ENCODE measurements around the gene TBL1X. TPM values are rescaled to one million over a fixed set of nuclear protein-coding genes. Genes with fewer than 3 reads are reported as not detected.
"Not testable (repeated sequence)": the region's sequence is repeated elsewhere in the genome, so short reads cannot be mapped to it uniquely, and the experiment has no call there.

The TBL1X gene
- total RNA-seq, 1 donor from 2014 or later, result 20.0 TPM

DNA sequence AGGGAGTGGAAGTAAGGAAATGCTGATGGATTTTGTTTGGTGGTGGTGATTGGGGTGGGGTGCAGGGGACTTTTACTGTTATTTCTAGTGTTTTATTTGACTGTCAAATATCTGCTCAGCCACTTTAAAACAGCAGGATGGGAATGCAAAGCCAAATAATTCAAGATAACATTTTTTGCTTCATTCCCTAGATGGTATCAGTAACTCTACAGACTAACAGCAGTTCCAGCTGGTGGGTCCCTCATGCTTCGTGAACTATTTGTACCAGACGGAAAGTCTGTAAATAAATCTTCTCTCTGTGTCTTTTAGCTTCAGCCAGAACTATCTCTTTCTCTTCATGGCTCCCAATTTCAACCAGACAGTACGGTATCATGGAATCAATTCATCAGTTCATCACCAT is 273.3 kb downstream of the TBL1X start:
- peaks cover 1% of the 10 kb centered on the region for H3K27me3 Mint-ChIP-seq
- no peak overlapping the region for H3K4me3 Mint-ChIP-seq
- no peak overlapping the region for H3K27ac Mint-ChIP-seq

DNA sequence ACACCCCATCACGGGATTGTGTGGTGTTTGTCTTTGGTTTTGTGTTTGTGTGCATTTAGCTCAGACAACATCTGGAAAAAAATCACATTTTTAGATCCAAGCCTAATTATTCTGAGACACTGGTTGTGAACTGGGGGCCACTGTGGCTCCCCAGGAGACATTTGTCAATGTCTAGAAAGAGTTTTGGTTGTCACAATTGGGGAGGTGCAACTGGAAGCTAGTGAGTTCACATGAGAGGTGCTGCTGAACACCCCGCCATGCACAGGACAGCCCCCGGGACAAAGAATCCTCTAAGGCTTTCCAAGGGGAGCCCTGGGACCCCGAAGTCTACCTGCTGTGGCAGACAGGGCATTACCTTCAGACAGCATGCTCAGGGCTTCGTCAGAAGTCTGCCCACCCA is 274.3 kb downstream of the TBL1X start:
- H3K4me3 Mint-ChIP-seq, result no peak overlapping the region
- no peak for DNase-seq
- H3K36me3 Mint-ChIP-seq (ENCODE audit: low read depth), result no peaks in the 10 kb centered on the region
- H3K27me3 Mint-ChIP-seq, result peaks cover 1% of the 10 kb centered on the region
- no peaks in the 10 kb centered on the region for H3K4me1 Mint-ChIP-seq
- H3K9me3 Mint-ChIP-seq, result no peaks in the 10 kb centered on the region
- intact Hi-C loops (cut with micrococcal nuclease), result no loop called here
- H3K27ac Mint-ChIP-seq, result no peak overlapping the region

More for the DNA sequence above, 273.3 kb downstream of the TBL1X start:
- H3K36me3 Mint-ChIP-seq (ENCODE audit: low read depth), result no peaks in the 10 kb centered on the region
- no peaks in the 10 kb centered on the region for H3K4me1 Mint-ChIP-seq
- no peaks in the 10 kb centered on the region for H3K9me3 Mint-ChIP-seq
- intact Hi-C loops (cut with micrococcal nuclease), result no loop called here
- DNase-seq, result no peak

DNA sequence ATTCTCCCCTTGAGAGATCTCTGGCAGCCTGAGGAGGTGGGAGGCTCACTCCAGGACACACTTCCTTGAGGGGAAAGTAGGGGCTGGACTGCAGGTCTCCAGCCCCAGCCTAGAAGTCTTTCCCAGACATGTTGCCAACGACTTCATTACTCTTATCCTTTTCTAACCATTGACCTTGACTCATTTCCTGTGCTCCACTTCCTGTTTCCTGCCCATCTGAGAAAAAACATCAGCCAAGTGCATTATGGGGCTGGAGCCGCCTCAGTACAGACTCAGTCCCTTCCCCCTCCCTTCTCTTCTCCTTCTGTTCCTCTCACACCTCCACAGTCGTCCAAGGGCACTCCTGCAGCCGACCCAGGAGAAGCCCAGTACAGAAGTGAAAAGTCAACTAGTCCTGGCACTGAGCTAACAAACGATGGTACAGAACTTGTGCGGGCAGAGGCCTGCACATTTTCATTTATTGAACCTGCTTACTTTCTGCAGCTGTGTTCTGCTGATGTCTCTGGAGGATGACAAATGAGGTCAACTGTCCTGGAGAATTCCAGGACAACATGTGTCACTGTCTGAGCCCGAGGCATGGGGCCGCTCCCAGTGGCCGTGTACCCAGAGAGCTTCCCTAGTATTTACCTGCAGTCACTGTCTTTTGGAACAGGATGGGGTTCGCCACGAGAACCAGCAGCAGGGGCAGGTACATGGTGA is 280.7 kb downstream of the TBL1X start:
- H3K4me1 Mint-ChIP-seq, result peaks cover 13% of the 10 kb centered on the region
- H3K9me3 Mint-ChIP-seq, result peaks cover 6% of the 10 kb centered on the region
- H3K4me3 Mint-ChIP-seq, result no peak overlapping the region
- intact Hi-C loops (cut with micrococcal nuclease), result no loop called here
- no peaks in the 10 kb centered on the region for H3K27me3 Mint-ChIP-seq
- DNase-seq, result peak; percentile 55
- H3K36me3 Mint-ChIP-seq (ENCODE audit: low read depth), result peaks cover 6% of the 10 kb centered on the region
- peak overlapping the region; percentile 60 for H3K27ac Mint-ChIP-seq

DNA sequence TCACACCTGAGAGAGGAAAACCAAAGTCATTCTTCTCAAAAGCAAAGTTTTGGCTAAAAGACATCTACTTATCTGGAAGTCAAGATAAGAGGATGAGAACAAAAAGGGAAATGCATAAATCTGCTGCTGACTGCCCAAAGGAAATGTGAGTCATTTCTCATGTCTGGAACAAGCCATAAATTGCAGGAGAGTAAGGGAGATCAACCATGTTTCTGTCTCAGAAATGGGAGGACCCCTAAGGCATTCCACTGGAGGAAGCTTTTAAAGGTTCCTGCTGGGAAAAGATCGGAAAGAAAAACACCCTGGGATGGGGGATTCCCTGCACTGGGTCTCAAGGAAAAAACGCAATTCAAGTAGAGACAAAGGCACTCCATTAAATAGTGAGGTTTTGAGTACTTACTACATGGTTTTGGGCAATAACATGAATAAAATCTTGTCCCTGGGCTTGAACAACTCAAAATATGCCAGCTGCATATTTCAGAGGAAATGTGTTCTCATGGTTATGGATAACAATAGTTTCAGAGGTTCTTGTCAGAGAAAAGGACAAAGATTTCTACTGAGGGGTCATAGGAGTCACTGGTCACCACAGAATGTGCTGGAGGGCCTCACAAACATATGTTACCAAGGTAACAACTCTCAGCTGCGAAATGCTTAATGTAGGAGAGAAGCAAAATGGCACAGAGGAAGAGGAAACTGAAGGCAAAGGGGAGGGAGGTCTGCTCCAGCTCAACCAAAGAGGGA is 281.5 kb downstream of the TBL1X start:
- no peak for DNase-seq
- intact Hi-C loops (cut with micrococcal nuclease), result no loop called here
- Mint-ChIP-seq H3K4me1 (peaks cover 13% of the 10 kb centered on the region), H3K27me3 (no peaks in the 10 kb centered on the region), H3K27ac (no peak overlapping the region), H3K9me3 (peaks cover 6% of the 10 kb centered on the region), H3K36me3 (ENCODE audit: low read depth) (peaks cover 6% of the 10 kb centered on the region), H3K4me3 (no peak overlapping the region)

DNA sequence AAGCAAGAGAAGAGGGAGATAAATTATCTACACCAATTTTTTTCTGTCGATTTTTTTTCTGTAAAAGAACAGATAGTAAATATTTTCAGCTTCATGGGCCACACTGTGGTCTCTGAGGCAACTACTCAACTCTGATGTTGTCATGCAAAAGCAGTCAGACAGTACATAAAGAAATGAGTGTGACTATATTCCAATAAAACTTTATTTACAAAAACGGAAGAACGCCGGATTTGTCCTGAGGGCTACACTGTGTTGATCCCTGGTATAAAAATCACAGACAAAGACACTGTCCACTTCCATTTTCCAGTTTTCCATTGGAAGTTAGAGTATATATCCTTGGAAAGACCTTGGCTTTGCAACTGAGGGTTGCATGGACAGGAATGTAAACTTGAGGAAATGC is 282.8 kb downstream of the TBL1X start:
- Mint-ChIP-seq H3K9me3 (peaks cover 6% of the 10 kb centered on the region), H3K4me1 (peaks cover 13% of the 10 kb centered on the region), H3K4me3 (no peak overlapping the region), H3K36me3 (ENCODE audit: low read depth) (peaks cover 6% of the 10 kb centered on the region), H3K27ac (no peak overlapping the region), H3K27me3 (no peaks in the 10 kb centered on the region)
- DNase-seq, result no peak
- intact Hi-C loops (cut with micrococcal nuclease), result no loop called here

DNA sequence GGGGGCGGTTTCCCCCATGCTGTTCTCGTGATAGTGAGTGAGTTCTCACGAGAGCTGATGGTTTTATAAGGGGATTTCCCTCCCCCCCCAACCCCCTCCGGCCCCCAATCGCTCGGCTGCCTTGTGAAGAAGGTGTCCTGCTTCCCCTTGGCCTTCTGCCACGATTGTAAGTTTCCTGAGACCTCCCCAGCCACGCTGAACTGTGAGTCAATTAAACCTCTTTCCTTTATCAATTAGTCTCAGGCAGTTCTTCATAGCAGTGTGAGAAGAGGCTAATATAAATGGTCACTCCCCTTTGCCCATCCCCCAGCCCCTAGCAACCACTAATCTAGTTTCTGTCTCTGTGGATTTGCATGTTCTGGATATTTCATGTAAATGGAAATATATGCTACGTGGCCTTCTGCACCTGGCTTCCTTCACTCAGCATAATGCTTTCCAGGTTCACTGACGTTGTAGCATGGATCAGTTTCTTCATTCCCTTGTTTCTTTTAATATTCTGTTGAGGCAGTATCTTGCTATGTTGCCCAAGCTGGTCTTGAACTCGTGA is 284.4 kb downstream of the TBL1X start:
- H3K36me3 Mint-ChIP-seq (ENCODE audit: low read depth), result peaks cover 6% of the 10 kb centered on the region
- H3K4me3 Mint-ChIP-seq, result no peak overlapping the region
- intact Hi-C loops (cut with micrococcal nuclease), result no loop called here
- peaks cover 13% of the 10 kb centered on the region for H3K4me1 Mint-ChIP-seq
- H3K27me3 Mint-ChIP-seq, result no peaks in the 10 kb centered on the region
- no peak overlapping the region for H3K27ac Mint-ChIP-seq
- no peak for DNase-seq
- peaks cover 6% of the 10 kb centered on the region for H3K9me3 Mint-ChIP-seq

DNA sequence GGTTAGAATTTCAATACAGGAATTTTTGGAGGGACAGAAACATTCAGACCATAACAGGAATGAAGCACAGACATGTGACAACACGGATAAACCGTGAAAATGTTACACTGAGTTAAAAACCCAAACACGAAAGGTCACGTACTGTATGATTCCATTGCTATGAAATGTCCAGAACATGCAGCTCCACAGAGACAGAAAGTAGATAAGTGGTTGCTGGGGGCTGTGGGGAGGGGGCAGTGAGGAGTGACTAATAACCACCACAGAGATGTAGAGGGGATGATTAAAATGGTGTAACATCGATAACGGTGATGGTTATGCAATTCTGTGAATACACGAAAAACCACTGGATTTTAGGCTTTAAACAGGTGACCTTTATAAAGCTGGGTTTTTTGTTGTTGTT is 292.5 kb downstream of the TBL1X start:
- intact Hi-C loops (cut with micrococcal nuclease), result no loop called here
- Mint-ChIP-seq H3K4me1 (no peaks in the 10 kb centered on the region), H3K9me3 (no peaks in the 10 kb centered on the region), H3K27me3 (no peaks in the 10 kb centered on the region), H3K4me3 (no peak overlapping the region), H3K27ac (no peak overlapping the region), H3K36me3 (ENCODE audit: low read depth) (no peaks in the 10 kb centered on the region)
- DNase-seq, result no peak

DNA sequence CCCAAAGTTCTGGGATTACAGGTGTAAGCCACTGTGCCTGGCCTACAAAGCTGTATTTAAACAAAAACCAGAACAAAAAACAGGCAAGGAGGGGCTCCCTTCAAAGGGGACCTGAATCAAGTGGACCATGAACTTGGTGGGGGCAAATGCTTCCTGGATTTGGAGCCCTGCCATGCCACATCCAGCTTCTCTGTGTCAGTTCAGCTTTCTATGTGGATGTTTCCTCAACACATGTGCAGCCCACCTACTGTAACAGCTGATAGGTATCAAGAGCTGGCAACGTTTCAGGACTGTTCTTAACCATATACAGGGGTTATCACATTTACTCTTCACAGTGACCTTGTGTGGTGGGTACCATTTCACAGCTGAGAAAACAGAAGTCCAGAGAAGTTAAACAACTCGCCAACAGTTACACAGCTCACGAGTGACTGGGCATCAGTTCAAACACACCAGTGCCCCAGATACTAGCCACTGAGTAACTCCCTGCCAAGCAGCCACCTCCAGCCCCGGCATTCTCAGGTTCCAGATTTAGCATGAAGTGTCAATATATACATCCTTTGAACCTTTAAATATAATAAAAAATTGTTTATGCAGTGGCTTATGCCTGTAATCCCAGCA is 293.3 kb downstream of the TBL1X start:
- no peak for DNase-seq
- H3K27me3 Mint-ChIP-seq, result no peaks in the 10 kb centered on the region
- H3K4me1 Mint-ChIP-seq, result no peaks in the 10 kb centered on the region
- H3K4me3 Mint-ChIP-seq, result no peak overlapping the region
- no peaks in the 10 kb centered on the region for H3K36me3 Mint-ChIP-seq (ENCODE audit: low read depth)
- intact Hi-C loops (cut with micrococcal nuclease), result no loop called here
- H3K27ac Mint-ChIP-seq, result no peak overlapping the region
- H3K9me3 Mint-ChIP-seq, result no peaks in the 10 kb centered on the region

DNA sequence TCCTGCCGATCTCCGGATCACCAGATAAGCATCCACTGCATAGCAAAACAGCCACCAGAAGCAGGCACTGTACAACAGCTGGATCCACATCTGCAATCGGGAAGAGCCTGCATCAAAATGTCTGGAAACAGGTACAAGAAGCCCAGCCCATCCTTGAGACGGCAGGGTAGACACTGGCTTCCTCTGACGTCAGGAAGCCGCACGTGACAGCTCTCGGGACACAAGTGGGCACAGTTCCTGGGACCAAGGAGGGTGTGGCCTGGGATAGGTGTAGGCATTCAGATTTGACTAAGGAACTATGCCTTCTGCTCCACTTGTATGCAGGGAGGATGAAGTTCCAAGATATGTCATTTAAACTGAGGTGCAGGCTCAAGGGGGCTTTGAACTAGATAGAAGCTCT is 294.5 kb downstream of the TBL1X start:
- intact Hi-C loops (cut with micrococcal nuclease), result no loop called here
- Mint-ChIP-seq H3K9me3 (no peaks in the 10 kb centered on the region), H3K27ac (no peak overlapping the region), H3K4me1 (no peaks in the 10 kb centered on the region), H3K27me3 (peaks cover 4% of the 10 kb centered on the region), H3K4me3 (no peak overlapping the region), H3K36me3 (ENCODE audit: low read depth) (no peaks in the 10 kb centered on the region)
- DNase-seq, result no peak

DNA sequence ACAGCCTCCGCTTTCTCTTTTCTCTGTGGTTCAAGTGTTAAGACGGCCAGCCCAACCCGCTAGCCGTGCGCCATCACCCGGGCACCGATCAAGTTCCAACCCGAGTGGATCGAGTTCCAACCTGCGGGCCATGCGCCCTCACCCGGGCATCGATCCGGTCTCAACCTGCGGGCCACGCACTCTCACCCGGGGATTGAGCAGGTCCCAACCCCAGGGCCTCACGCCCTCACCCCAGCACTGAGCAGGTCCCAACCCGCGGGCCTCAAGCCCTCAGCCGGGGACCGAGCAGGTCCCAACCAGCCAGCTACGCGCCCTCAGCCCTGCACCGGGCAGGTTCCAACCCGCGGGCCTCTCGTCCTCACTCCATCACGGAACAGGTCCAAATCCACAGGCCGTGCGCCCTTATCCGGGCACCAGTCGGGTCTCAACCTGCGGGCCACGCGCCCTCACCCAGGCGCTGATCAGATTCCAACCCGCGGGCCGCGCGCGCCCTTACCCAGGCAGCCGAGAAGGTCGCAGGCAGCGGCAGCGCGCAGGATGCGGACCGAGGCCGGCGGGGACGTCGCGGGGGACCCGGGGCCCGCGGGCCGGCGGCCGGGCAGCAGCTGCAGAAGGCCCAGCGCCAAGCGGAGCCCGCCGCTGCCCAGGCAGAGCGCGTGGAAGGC is 300.3 kb downstream of the TBL1X start:
- peaks cover 16% of the 10 kb centered on the region for H3K27me3 Mint-ChIP-seq
- no peaks in the 10 kb centered on the region for H3K9me3 Mint-ChIP-seq
- H3K4me1 Mint-ChIP-seq, result peaks cover 2% of the 10 kb centered on the region
- H3K4me3 Mint-ChIP-seq, result no peak overlapping the region
- intact Hi-C loops (cut with micrococcal nuclease), result no loop called here
- H3K27ac Mint-ChIP-seq, result no peak overlapping the region
- DNase-seq, result no peak
- H3K36me3 Mint-ChIP-seq (ENCODE audit: low read depth), result no peaks in the 10 kb centered on the region

DNA sequence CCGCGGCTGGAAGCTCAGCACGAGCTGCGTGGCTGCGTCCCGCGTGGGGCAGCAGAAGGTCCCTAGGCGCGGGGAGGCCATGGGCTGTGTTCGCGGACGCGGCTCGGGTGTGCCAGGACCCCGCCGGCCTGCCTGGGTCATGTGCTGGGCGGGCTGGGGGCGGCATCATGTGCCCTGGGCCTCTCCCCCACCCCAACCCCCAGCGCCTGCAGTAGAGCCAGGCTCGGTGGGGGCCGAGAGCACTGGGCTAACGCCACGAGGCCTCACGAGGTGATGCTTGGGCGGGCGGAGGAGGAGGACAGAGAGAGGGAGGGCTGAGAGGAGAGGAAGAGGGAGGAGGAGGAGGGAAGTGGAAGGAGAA is 300.9 kb downstream of the TBL1X start, which contains the start of gene GPR143:
TSS of gene GPR143 (minus strand) at position 111 of the 361 bp plus-strand sequence. CDS start at position 81, 30 bp downstream.
- no peak within 1 kb of the TSS for H3K27ac Mint-ChIP-seq

DNA sequence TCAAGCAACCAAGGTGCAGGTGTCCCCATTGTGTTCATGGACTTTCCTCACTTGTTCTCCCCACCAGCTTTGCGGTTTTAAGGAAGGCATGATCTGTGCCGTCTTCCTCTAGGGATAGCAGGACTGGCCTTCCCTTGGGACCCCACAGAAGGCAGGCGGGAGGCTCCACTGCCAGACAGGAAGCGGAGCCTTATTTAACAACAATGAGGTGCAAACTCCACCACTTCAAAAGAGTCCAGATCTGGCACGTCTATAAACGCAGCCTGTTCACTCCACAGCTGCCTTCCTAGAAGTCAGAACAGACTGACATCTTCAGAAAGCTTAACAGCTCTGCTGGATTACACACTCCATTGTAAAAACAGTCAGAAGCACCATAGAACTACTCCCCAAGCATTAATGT is 302.5 kb downstream of the TBL1X start:
- Mint-ChIP-seq H3K4me1 (peaks cover 2% of the 10 kb centered on the region), H3K27ac (no peak overlapping the region), H3K9me3 (no peaks in the 10 kb centered on the region), H3K36me3 (ENCODE audit: low read depth) (no peaks in the 10 kb centered on the region), H3K4me3 (no peak overlapping the region), H3K27me3 (peaks cover 16% of the 10 kb centered on the region)
- intact Hi-C loops (cut with micrococcal nuclease), result no loop called here
- DNase-seq, result no peak

More for the DNA sequence above, 300.9 kb downstream of the TBL1X start, which contains the start of gene GPR143:
- Mint-ChIP-seq H3K9me3 (no peaks in the 10 kb centered on the region), H3K4me1 (peaks cover 2% of the 10 kb centered on the region), H3K4me3 (no peak within 1 kb of the TSS), H3K36me3 (ENCODE audit: low read depth) (no peaks in the 10 kb centered on the region), H3K27me3 (peaks cover 16% of the 10 kb centered on the region)
- DNase-seq, result no peak
- intact Hi-C loops (cut with micrococcal nuclease), result no loop called here

DNA sequence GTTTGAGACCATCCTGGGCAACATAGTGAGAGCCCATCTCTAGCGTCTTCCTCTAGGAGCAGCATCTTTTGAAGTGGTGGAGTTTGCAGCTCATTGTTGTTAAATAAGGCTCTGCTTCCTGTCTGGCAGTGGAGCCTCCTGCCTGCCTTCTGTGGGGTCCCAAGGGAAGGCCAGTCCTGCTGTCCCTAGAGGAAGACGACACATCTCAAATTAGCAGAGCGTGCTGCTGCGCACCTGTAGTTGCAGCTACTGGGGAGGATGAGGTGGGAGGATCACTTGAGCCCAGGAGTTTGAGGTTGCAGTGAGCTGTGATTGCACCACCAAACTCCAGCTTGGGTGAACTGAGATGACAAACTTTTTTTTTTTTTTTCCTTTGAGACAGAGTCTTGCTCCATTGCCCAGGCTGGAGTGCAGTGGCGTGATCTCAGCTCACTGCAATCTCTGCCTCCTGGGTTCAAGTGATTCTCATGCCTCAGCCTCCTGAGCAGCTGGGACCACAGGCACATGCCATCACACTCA is 303.5 kb downstream of the TBL1X start:
- H3K4me3 Mint-ChIP-seq; H3K4me1 Mint-ChIP-seq; intact Hi-C loops (cut with micrococcal nuclease); H3K27ac Mint-ChIP-seq; H3K36me3 Mint-ChIP-seq (ENCODE audit: low read depth); H3K9me3 Mint-ChIP-seq; DNase-seq: not testable (repeated sequence)
- H3K27me3 Mint-ChIP-seq, result peaks cover 17% of the 10 kb centered on the region
